ENCODE measurements around the gene DHRSX. TPM values are rescaled to one million over a fixed set of nuclear protein-coding genes. Genes with fewer than 3 reads are reported as not detected.

Gene DHRSX
- total and polyA plus RNA-seq, 10 of the 15 experiments (the other 5 are each of a cell fraction or from before 2014, with no cell fraction given): 1.7 to 39.5 (median 16.5) TPM

GRCh38 chrX:2401590-2402360, 99.0 kb downstream of the DHRSX start:
- DNase-seq (ENCODE audit: low read depth, low spot score): no peak
- Histone ChIP-seq H3K4me2 (ENCODE audit: control insufficient read depth, insufficient read depth) (no peak overlapping the region), H3K27me3 (replicated peaks in 1 of 2; ENCODE audit: control insufficient read depth in 2 of 2, insufficient read depth in 2 of 2, low read length in 1 of 2) (no peaks in the 10 kb centered on the region), H3K36me3 (ENCODE audit: control insufficient read depth in 2 of 2, insufficient read depth in 2 of 2, low read length in 1 of 2) (peaks cover 0 to 2% of the 10 kb centered on the region in 2 experiments; a peak in 1 of 4 replicates), H3K4me3 (no peak overlapping the region), H3K4me1 (ENCODE audit: control insufficient read depth, insufficient read depth, low read length) (no peaks in the 10 kb centered on the region), H4K20me1 (ENCODE audit: control insufficient read depth, insufficient read depth) (no peaks in the 10 kb centered on the region), H3K9me3 (replicated peaks; ENCODE audit: control insufficient read depth, insufficient read depth, low read length) (peaks cover under 1% of the 10 kb centered on the region; the same call in 2 of the 3 replicates), H3K27ac (ENCODE audit: control insufficient read depth, insufficient read depth) (no peak overlapping the region), H3K9ac (ENCODE audit: control insufficient read depth, insufficient read depth, low read length) (no peak overlapping the region), H3K79me2 (ENCODE audit: control insufficient read depth, insufficient read depth, low read length) (no peaks in the 10 kb centered on the region), H2AFZ (ENCODE audit: control insufficient read depth, low read depth, low read length) (no peak overlapping the region)
- ChIA-PET POLR2A (no interaction called here), CTCF (no interaction called here), SMC1A (ENCODE audit: uncharacterized antibody, unreplicated experiment) (no interaction called here), RAD21 (ENCODE audit: unreplicated experiment) (no interaction called here)
- FAIRE-seq: no peak
- BruUV-seq (replicated peaks): no TSS peak
- 95% methylated on average over 21 of the region's 21 CpGs for WGBS (ENCODE audit: insufficient coverage, insufficient replicate concordance, low lambda C conversion rate, missing lambda C conversion rate)
- TF ChIP-seq CREB1 (IDR thresholded peaks at IDR 0.05; ENCODE audit: low read depth) (no peak), CBFB (IDR thresholded peaks at IDR 0.05; ENCODE audit: low read depth) (no peak), ZBTB40 (IDR thresholded peaks at IDR 0.05; ENCODE audit: borderline replicate concordance) (no peak), SMARCA5 (IDR thresholded peaks at IDR 0.05) (no peak), SREBF2 (IDR thresholded peaks at IDR 0.05; ENCODE audit: low read length) (no peak), ESRRA (IDR thresholded peaks at IDR 0.05; ENCODE audit: low read length) (no peak), CTCF (IDR thresholded peaks at IDR 0.05 in 2 of 3, conservative IDR thresholded peaks at IDR 0.05 in 1 of 3; ENCODE audit: control insufficient read depth in 2 of 3, extremely low read depth in 1 of 3, insufficient read depth in 1 of 3, low read depth in 3 of 3, low read length in 3 of 3) (no peak), YY1 (IDR thresholded peaks at IDR 0.05; ENCODE audit: low read depth, low read length) (no peak), WRNIP1 (IDR thresholded peaks at IDR 0.05; ENCODE audit: borderline replicate concordance, low read depth, low read length) (no peak), RAD51 (IDR thresholded peaks at IDR 0.05) (no peak), SUZ12 (IDR thresholded peaks at IDR 0.05; ENCODE audit: unreplicated experiment) (no peak)
- intact Hi-C loops (cut with micrococcal nuclease; ENCODE audit: unreplicated experiment) (no loop called here), in situ Hi-C loops (cut with MboI) (no loop called here)
- no peak for ATAC-seq
